Nephron (organoid): ENCODE results near the gene PGM2L1.

Source experiments
- H3K27ac Mint-ChIP-seq, 3 experiments: 2 replicates each; pipeline ENCODE4 v1.8.0; 2020; ENCODE audit warnings: mixed read lengths in 3 of 3, mild to moderate bottlenecking in 2 of 3, moderate library complexity in 1 of 3
- H3K27me3 Mint-ChIP-seq: 2 replicates; pipeline ENCODE4 v1.8.0; 2021; ENCODE audit warnings: low read depth, mild to moderate bottlenecking, moderate library complexity, mixed read lengths
- H3K36me3 Mint-ChIP-seq: 2 replicates; pipeline ENCODE4 v1.8.0; 2020; ENCODE audit warnings: low read depth, mixed read lengths
- H3K4me1 Mint-ChIP-seq: 2 replicates; pipeline ENCODE4 v1.8.0; 2020; ENCODE audit warnings: mixed read lengths
- H3K4me3 Mint-ChIP-seq, 3 experiments: 2 replicates each; pipeline ENCODE4 v1.8.0; 2020; ENCODE audit warnings: mild to moderate bottlenecking in 3 of 3, mixed read lengths in 3 of 3, moderate library complexity in 2 of 3
- H3K9me3 Mint-ChIP-seq: 2 replicates; pipeline ENCODE4 v1.8.0; 2020; ENCODE audit warnings: mixed read lengths
- TF ChIP-seq, protein P1 (sequence below), 3 experiments: fragments of 200-600 bp; sonication (generic); IDR thresholded peaks; one replicate each; pipeline ENCODE4 v1.5.0; 2021; ENCODE audit warnings: antibody characterized with exemption in 3 of 3; ENCODE audit not compliant: unreplicated experiment in 3 of 3

PGM2L1 gene

GRCh38 chr11:74311352-74311926, 86.8 kb downstream of the PGM2L1 start, which contains the start of gene P4HA3:
Gene P4HA3, minus strand, starts transcription at chr11:74311640. Its CDS starts 29 bp downstream, at chr11:74311611.
- peaks cover 36% of the 10 kb centered on the region for H3K27me3 Mint-ChIP-seq
- peaks cover 6% of the 10 kb centered on the region for H3K9me3 Mint-ChIP-seq
- no peaks in the 10 kb centered on the region for H3K36me3 Mint-ChIP-seq
- peak within 1 kb of the TSS; percentile 74 to 78 (median 78) for H3K4me3 Mint-ChIP-seq
- H3K27ac Mint-ChIP-seq: no peak within 1 kb of the TSS
- TF ChIP-seq, protein P1, sequence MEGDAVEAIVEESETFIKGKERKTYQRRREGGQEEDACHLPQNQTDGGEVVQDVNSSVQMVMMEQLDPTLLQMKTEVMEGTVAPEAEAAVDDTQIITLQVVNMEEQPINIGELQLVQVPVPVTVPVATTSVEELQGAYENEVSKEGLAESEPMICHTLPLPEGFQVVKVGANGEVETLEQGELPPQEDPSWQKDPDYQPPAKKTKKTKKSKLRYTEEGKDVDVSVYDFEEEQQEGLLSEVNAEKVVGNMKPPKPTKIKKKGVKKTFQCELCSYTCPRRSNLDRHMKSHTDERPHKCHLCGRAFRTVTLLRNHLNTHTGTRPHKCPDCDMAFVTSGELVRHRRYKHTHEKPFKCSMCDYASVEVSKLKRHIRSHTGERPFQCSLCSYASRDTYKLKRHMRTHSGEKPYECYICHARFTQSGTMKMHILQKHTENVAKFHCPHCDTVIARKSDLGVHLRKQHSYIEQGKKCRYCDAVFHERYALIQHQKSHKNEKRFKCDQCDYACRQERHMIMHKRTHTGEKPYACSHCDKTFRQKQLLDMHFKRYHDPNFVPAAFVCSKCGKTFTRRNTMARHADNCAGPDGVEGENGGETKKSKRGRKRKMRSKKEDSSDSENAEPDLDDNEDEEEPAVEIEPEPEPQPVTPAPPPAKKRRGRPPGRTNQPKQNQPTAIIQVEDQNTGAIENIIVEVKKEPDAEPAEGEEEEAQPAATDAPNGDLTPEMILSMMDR (IDR thresholded peaks at IDR 0.05; ENCODE audit: unreplicated experiment in 3 of 3): no peak
- H3K4me1 Mint-ChIP-seq: peaks cover 12% of the 10 kb centered on the region

- Mint-ChIP-seq H3K27me3 (peaks cover 36% of the 10 kb centered on the region), H3K27ac (no peak overlapping the region), H3K4me3 (peak overlapping the region; percentile 58 to 71 (median 68)), H3K4me1 (peaks cover 12% of the 10 kb centered on the region), H3K9me3 (peaks cover 5% of the 10 kb centered on the region), H3K36me3 (no peaks in the 10 kb centered on the region)
- TF ChIP-seq, protein P1 (IDR thresholded peaks at IDR 0.05; ENCODE audit: unreplicated experiment in 3 of 3): no peak
Observed at GRCh38 chr11:74310857-74311256, 87.4 kb downstream of the PGM2L1 start.

DNA sequence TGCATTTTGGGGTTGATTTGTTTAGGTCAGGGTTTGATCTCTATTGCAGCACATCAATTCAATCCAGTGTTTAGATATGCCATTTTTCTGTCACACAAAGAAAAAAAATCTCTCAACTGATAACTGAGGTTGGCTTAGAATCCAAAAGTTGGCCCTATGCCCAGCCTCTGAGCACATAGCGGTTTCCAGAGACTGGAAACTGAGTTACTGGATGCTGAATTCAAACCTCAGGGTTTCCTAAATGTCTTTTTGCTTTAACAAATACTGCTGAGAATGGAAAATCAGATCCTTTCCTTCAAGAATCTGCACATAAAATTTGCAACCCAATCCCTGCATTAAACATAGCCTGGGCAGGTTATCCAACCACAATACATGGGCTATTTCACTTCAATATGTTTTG, 90.8 kb downstream of the PGM2L1 start:
- Mint-ChIP-seq H3K4me1 (peaks cover 12% of the 10 kb centered on the region), H3K27me3 (peaks cover 30% of the 10 kb centered on the region), H3K4me3 (no peak overlapping the region), H3K36me3 (no peaks in the 10 kb centered on the region), H3K27ac (peak overlapping the region in 1 of 3 experiments; percentile 40), H3K9me3 (peaks cover 2% of the 10 kb centered on the region)
- TF ChIP-seq, protein P1 (IDR thresholded peaks at IDR 0.05; ENCODE audit: unreplicated experiment in 3 of 3): no peak

DNA sequence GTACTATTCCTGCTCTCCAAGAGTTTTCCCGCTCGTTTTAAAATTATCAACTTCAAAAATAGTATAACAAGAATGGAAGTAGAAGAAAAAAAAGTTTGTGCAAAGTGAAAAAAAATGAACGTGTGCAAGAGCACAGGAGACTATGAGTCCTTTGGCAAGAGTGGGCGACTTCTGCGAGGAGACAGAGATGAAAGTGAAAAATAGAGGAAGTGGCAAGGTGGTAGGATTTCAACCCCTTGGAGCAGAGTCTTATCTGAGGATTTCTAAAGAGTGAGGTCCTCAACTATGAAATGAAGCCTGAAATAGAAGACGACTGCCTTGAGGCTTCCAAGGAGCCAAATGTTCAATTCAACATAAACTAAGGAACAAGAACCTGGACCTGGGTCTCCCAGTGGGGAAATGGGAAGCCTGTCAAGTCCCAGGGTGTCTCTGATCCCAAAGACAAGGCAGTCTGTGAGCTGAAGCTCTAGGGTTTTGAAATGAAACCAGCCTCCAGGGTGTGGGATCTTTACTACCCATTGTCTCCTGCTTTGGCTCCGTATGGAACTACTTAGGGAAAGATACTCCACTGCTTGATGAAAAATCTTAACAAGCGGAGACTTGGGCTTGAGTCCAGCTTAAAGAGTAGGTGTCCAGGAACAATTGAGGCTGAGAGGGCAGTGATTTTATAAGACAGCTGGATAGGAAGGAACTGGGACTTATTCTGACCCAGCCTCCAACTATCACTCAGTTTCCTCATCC, 91.6 kb downstream of the PGM2L1 start:
- TF ChIP-seq, protein P1 (IDR thresholded peaks at IDR 0.05; ENCODE audit: unreplicated experiment in 3 of 3): no peak
- H3K27me3 Mint-ChIP-seq: peaks cover 23% of the 10 kb centered on the region
- H3K36me3 Mint-ChIP-seq: no peaks in the 10 kb centered on the region
- H3K27ac Mint-ChIP-seq: peak overlapping the region in 1 of 3 experiments; percentile 40
- no peak overlapping the region for H3K4me3 Mint-ChIP-seq
- no peaks in the 10 kb centered on the region for H3K9me3 Mint-ChIP-seq
- peaks cover 9% of the 10 kb centered on the region for H3K4me1 Mint-ChIP-seq

DNA sequence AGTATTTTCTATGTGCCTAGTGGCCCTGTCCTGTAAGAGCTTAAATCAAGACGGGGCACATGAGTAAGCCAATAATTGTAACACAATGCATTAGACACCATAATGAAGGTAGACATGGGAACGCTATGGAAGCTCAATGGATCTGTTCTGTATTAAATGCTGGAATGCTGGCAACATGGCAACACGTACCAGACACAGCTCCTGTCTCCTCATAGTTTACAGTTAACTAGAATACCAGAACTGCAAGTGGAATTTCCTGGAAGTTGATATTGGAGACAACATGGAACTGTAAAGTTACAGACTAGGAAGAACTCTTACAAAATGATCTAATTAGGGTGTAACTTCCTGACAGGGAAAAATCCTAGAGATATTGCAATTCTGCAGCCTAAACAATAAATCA, 99.2 kb downstream of the PGM2L1 start:
- TF ChIP-seq, protein P1 (IDR thresholded peaks at IDR 0.05; ENCODE audit: unreplicated experiment in 3 of 3): no peak
- Mint-ChIP-seq H3K27me3 (peaks cover 22% of the 10 kb centered on the region), H3K9me3 (peaks cover 2% of the 10 kb centered on the region), H3K27ac (no peak overlapping the region), H3K4me1 (no peaks in the 10 kb centered on the region), H3K4me3 (no peak overlapping the region), H3K36me3 (no peaks in the 10 kb centered on the region)
